IMR-90 (cell line): ENCODE data around the gene CCDC50. TPM values are rescaled to one million over a fixed set of nuclear protein-coding genes. Genes with fewer than 3 reads are reported as not detected.

ENCODE experiments used
- ATAC-seq: fragments of 200-7000 bp; cut with Tn5 transposase; 2 replicates; pipeline ENCODE4 v1.9.1; 2020; ENCODE audit warnings: low read depth, mild to moderate bottlenecking, moderate library complexity
- BruUV-seq: library from RNA; stranded (reverse); fragments of 400-500 nt; replicated peaks from 2 replicates; lab custom pipeline; 2021; lab: Mats Ljungman, UMichigan
- CTCF ChIA-PET: fragments of 300-600 bp; formaldehyde crosslinking; extraction: SDS; loops from one replicate; lab custom pipeline; 2021; ENCODE audit warnings: antibody characterized with exemption; lab: Yijun Ruan, JAX
- POLR2A ChIA-PET: fragments of 300-600 bp; sonication (Branson Sonifier 250); formaldehyde crosslinking; loops from one replicate; lab custom pipeline; 2022; ENCODE audit warnings: antibody characterized with exemption; ENCODE audit not compliant: unreplicated experiment; lab: Charles Lee
- DNase-seq: peaks from one replicate; pipeline ENCODE4 v3.0.0; 2013
- H2AFZ ChIP-seq: replicated peaks from 2 replicates; pipeline ENCODE3; 2013; ENCODE audit warnings: low read length, mild to moderate bottlenecking; ENCODE audit not compliant: poor library complexity
- H2AK5ac ChIP-seq: 2 replicates; pipeline ENCODE4 v1.6.1; 2013; ENCODE audit warnings: low read depth, low read length, inconsistent platforms
- H2AK9ac ChIP-seq: replicated peaks from 2 replicates; pipeline ENCODE3; 2013; ENCODE audit warnings: mild to moderate bottlenecking, low read depth, low read length, moderate library complexity; ENCODE audit not compliant: poor library complexity
- H2BK120ac ChIP-seq: 2 replicates; pipeline ENCODE4 v1.6.1; 2013; ENCODE audit warnings: low read depth, low read length, inconsistent platforms
- H2BK15ac ChIP-seq: 3 replicates; pipeline ENCODE4 v1.6.1; 2013; ENCODE audit warnings: low read depth, low read length, inconsistent platforms
- H2BK20ac ChIP-seq: 2 replicates; pipeline ENCODE4 v1.6.1; 2013; ENCODE audit warnings: low read depth, mild to moderate bottlenecking, inconsistent platforms, low read length, moderate library complexity
- H2BK5ac ChIP-seq: 2 replicates; pipeline ENCODE4 v1.6.1; 2013; ENCODE audit warnings: mild to moderate bottlenecking, low read depth, low read length, inconsistent platforms; ENCODE audit not compliant: poor library complexity, severe bottlenecking
- H3K14ac ChIP-seq: replicated peaks from 2 replicates; pipeline ENCODE4 v1.6.1; 2013; ENCODE audit warnings: low read depth, low read length, inconsistent platforms
- H3K18ac ChIP-seq: 2 replicates; pipeline ENCODE4 v1.6.1; 2013; ENCODE audit warnings: low read depth, low read length, control low read depth
- H3K23ac ChIP-seq: 2 replicates; pipeline ENCODE4 v1.6.1; 2013; ENCODE audit warnings: low read depth, low read length, inconsistent platforms
- H3K27ac ChIP-seq: 2 replicates; pipeline ENCODE4 v1.5.1; 2013; ENCODE audit warnings: mild to moderate bottlenecking, control low read depth, low read length; ENCODE audit not compliant: insufficient read depth
- H3K27me3 ChIP-seq: 2 replicates; pipeline ENCODE4 v1.6.1; 2013; ENCODE audit warnings: low read length; ENCODE audit not compliant: control insufficient read depth, insufficient read depth
- H3K36me3 ChIP-seq: 2 replicates; pipeline ENCODE4 v1.6.1; 2013; ENCODE audit warnings: low read length, mixed read lengths; ENCODE audit not compliant: control insufficient read depth, insufficient read depth
- H3K4ac ChIP-seq: 2 replicates; pipeline ENCODE4 v1.6.1; 2013; ENCODE audit warnings: low read depth, low read length, inconsistent platforms
- H3K4me1 ChIP-seq: 2 replicates; pipeline ENCODE4 v1.6.1; 2013; ENCODE audit warnings: low read length, mixed read lengths; ENCODE audit not compliant: control insufficient read depth, insufficient read depth
- H3K4me2 ChIP-seq: 2 replicates; pipeline ENCODE4 v1.6.1; 2013; ENCODE audit warnings: low read depth, mild to moderate bottlenecking, control low read depth, low read length, moderate library complexity
- H3K4me3 ChIP-seq: 2 replicates; pipeline ENCODE4 v1.5.1; 2013; ENCODE audit warnings: low read depth, mild to moderate bottlenecking, control low read depth, low read length, moderate library complexity; ENCODE audit not compliant: insufficient read depth
- H3K56ac ChIP-seq: 2 replicates; pipeline ENCODE4 v1.6.1; 2013; ENCODE audit warnings: low read length, inconsistent platforms; ENCODE audit not compliant: insufficient read depth; ENCODE audit errors: extremely low read depth
- H3K79me1 ChIP-seq, 2 experiments: 2 replicates each; pipeline ENCODE4 v1.6.1; 2013; ENCODE audit warnings: low read length in 2 of 2, inconsistent platforms in 1 of 2, low read depth in 1 of 2
- H3K9ac ChIP-seq: 2 replicates; pipeline ENCODE4 v1.6.1; 2013; ENCODE audit warnings: low read depth, low read length, control low read depth
- H3K9me1 ChIP-seq: 2 replicates; pipeline ENCODE4 v1.6.1; 2013; ENCODE audit warnings: low read length, inconsistent platforms; ENCODE audit not compliant: insufficient read depth
- H3K9me3 ChIP-seq: 2 replicates; pipeline ENCODE4 v1.6.1; 2013; ENCODE audit warnings: low read length; ENCODE audit not compliant: control insufficient read depth, insufficient read depth
- H4K20me1 ChIP-seq: 2 replicates; pipeline ENCODE4 v1.6.1; 2013; ENCODE audit warnings: low read length, inconsistent platforms; ENCODE audit not compliant: insufficient read depth
- H4K5ac ChIP-seq: 2 replicates; pipeline ENCODE4 v1.6.1; 2013; ENCODE audit warnings: mild to moderate bottlenecking, low read depth, low read length, control low read depth
- H4K8ac ChIP-seq, 2 experiments: 2 replicates each; pipeline ENCODE4 v1.6.1; 2013; ENCODE audit warnings: low read depth in 2 of 2, low read length in 2 of 2, control low read depth in 1 of 2, inconsistent platforms in 1 of 2
- H4K91ac ChIP-seq: 2 replicates; pipeline ENCODE4 v1.6.1; 2013; ENCODE audit warnings: low read depth, low read length, inconsistent platforms; ENCODE audit not compliant: insufficient read depth
- CHD1 ChIP-seq: IDR thresholded peaks from 2 replicates; pipeline ENCODE4 v1.6.1; 2012; ENCODE audit warnings: low read depth, low read length, improper control_type of control experiment
- RCOR1 ChIP-seq: IDR thresholded peaks from 2 replicates; pipeline ENCODE4 v1.6.1; 2012; ENCODE audit warnings: mild to moderate bottlenecking, low read length, improper control_type of control experiment; ENCODE audit not compliant: insufficient replicate concordance
- WGBS, 2 experiments: methylation state at CpG; one replicate each; pipeline versions ENCODE4 v1.1.5 to v1.1.7; 2013; ENCODE audit warnings: missing lambda C conversion rate in 2 of 2; ENCODE audit not compliant: insufficient read length in 1 of 2; ENCODE audit errors: extremely low coverage in 2 of 2; 5-methylcytosine and 5-hydroxymethylcytosine counted together
- dilution Hi-C: fragments of 300-500 bp; cut with HindIII; formaldehyde crosslinking; loops from one replicate; pipeline ENCODE4 v1.14.3; 2018; ENCODE audit warnings: low sequenced_read_pairs; ENCODE audit not compliant: unreplicated experiment
- in situ Hi-C: fragments of 300-500 bp; cut with MboI; formaldehyde crosslinking; loops from 3 replicates; pipeline ENCODE4 v1.14.3; 2019; ENCODE audit warnings: low sequenced_read_pairs, inconsistent platforms, mixed read lengths
- intact Hi-C: fragments of 100-400 bp; cut with micrococcal nuclease; formaldehyde crosslinking; loops from 2 replicates; pipeline ENCODE4 v1.10.0; 2022
- polyA plus RNA-seq, 3 experiments: library from polyadenylated mRNA; depleted of rRNA; stranded (reverse); fragments of >200 nt; gene quantifications; 2 replicates each; pipeline ENCODE4 v1.2.3, GENCODE V29; 2012; ENCODE audit warnings: low replicate concordance in 1 of 3
- total RNA-seq: library from RNA; depleted of rRNA; stranded (reverse); fragments of >200 nt; gene quantifications from 2 replicates; pipeline ENCODE4 v1.2.3, GENCODE V29; 2012
- TF ChIP-seq, protein P1 (sequence below): fragments of 150-350 bp; IDR thresholded peaks from 2 replicates; pipeline ENCODE4 v1.6.1; 2017; ENCODE audit warnings: mild to moderate bottlenecking, antibody characterized with exemption, low read length, low read depth
- TF ChIP-seq, protein P2 (sequence below): conservative IDR thresholded peaks from 2 replicates; pipeline ENCODE4 v1.5.1; 2012; ENCODE audit warnings: mild to moderate bottlenecking, low read depth, low read length, improper control_type of control experiment

The CCDC50 gene
- total and polyA plus RNA-seq, 2 of the 4 experiments (the other 2 are of a cell fraction), result 59.0 to 63.1 TPM

DNA sequence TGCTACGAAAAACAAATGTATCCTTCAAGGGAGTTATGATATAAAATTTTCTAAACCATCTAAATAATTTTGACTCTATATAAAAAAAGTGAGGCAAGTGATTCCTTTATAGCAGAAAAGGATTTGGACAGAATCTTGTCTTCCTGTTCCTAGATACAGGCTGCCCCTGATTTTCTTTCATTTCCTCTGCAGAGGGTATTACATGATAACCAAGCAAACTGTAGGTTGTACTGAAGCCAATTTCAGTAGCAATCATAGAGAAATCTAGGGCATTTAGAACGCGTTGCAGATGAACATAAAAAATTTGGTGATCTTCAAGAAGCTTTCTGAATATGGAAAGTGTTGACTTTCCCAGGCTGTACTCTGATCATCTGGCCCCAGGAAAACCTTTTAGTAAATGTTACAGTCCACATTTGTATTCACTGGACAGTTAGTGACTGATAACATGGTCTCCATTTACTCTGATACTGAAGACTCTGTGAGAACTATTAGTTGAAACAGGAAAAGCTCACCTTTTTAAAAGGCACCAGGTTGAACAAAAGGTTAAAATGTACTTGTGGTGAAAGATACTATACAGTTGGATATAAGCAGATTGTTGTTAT lies 10.2 kb downstream of the CCDC50 start (continued):
- TF ChIP-seq, protein P1, sequence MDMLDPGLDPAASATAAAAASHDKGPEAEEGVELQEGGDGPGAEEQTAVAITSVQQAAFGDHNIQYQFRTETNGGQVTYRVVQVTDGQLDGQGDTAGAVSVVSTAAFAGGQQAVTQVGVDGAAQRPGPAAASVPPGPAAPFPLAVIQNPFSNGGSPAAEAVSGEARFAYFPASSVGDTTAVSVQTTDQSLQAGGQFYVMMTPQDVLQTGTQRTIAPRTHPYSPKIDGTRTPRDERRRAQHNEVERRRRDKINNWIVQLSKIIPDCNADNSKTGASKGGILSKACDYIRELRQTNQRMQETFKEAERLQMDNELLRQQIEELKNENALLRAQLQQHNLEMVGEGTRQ, result no peak

GRCh38 chr3:191340351-191340750 lies 11.2 kb downstream of the CCDC50 start:
- Histone ChIP-seq H3K4me1 (peaks cover 12% of the 10 kb centered on the region), H2BK120ac (no peak overlapping the region), H3K9me3 (no peaks in the 10 kb centered on the region), H3K9ac (no peak overlapping the region), H3K23ac (no peak overlapping the region), H3K4me3 (no peak overlapping the region), H2BK15ac (no peak overlapping the region), H3K9me1 (peaks cover 5% of the 10 kb centered on the region; the same call in 1 of the 2 replicates), H3K18ac (no peak overlapping the region), H3K4ac (no peak overlapping the region), H2AK9ac (no peak overlapping the region), H4K20me1 (peaks cover 26% of the 10 kb centered on the region; the same call in 1 of the 2 replicates), H3K14ac (no peak overlapping the region), H3K56ac (no peak overlapping the region), H4K8ac (no peak overlapping the region), H4K5ac (no peak overlapping the region), H3K27ac (no peak overlapping the region), H2BK5ac (no peak overlapping the region), H3K4me2 (no peak overlapping the region), H3K79me1 (peaks cover 0 to 35% of the 10 kb centered on the region in 2 experiments; a peak in 2 of 4 replicates), H2AFZ (no peak overlapping the region), H3K36me3 (no peaks in the 10 kb centered on the region; the same call in 1 of the 2 replicates), H4K91ac (no peak overlapping the region), H2BK20ac (no peak overlapping the region), H2AK5ac (no peak overlapping the region), H3K27me3 (no peaks in the 10 kb centered on the region)
- intact Hi-C loops, result no loop called here
- ATAC-seq (no peak), DNase-seq (no peak)
- ChIA-PET CTCF (no interaction called here), POLR2A (interaction anchor here (0.9 kb wide), 1 partner anchor 16 kb away, joined by 3 read pairs; no protein-coding TSS in a partner anchor)
- dilution Hi-C loops, result no loop called here
- TF ChIP-seq CHD1, result no peak
- no peak for TF ChIP-seq RCOR1
- TF ChIP-seq, protein P2, sequence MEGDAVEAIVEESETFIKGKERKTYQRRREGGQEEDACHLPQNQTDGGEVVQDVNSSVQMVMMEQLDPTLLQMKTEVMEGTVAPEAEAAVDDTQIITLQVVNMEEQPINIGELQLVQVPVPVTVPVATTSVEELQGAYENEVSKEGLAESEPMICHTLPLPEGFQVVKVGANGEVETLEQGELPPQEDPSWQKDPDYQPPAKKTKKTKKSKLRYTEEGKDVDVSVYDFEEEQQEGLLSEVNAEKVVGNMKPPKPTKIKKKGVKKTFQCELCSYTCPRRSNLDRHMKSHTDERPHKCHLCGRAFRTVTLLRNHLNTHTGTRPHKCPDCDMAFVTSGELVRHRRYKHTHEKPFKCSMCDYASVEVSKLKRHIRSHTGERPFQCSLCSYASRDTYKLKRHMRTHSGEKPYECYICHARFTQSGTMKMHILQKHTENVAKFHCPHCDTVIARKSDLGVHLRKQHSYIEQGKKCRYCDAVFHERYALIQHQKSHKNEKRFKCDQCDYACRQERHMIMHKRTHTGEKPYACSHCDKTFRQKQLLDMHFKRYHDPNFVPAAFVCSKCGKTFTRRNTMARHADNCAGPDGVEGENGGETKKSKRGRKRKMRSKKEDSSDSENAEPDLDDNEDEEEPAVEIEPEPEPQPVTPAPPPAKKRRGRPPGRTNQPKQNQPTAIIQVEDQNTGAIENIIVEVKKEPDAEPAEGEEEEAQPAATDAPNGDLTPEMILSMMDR, result no peak
- in situ Hi-C loops, result loop anchor here (25.0 kb wide), 1 partner anchor 1547 kb away; no protein-coding TSS in a partner anchor
- no CpG with 5 or more reads among the region's 2 CpGs for WGBS, 2 experiments
- no TSS peak for BruUV-seq
